Kidney (tissue), 14 donors: ENCODE results near the gene WDR86. TPM values are rescaled to one million over a fixed set of nuclear protein-coding genes. Genes with fewer than 3 reads are reported as not detected.
A peak's percentile ranks its signal among the peaks of the same experiment; 100 is the strongest.

Experiments used
- DNase-seq, 5 donors: peaks; one replicate each; pipeline ENCODE4 v3.0.0-alpha.2; 2013 to 2020
- FAIRE-seq: peaks from 2 replicates; lab custom pipeline; 2012; peaks lifted over from hg19 to GRCh38; lab: Jason Lieb, UNC
- H3K27ac ChIP-seq, 2 donors: one replicate each; pipeline ENCODE4 v1.7.0; 2013; ENCODE audit warnings: low read depth in 2 of 2, low read length in 2 of 2, inconsistent platforms in 1 of 2
- H3K27me3 ChIP-seq: one replicate; pipeline ENCODE4 v1.7.1; 2013; ENCODE audit warnings: low read length, inconsistent platforms; ENCODE audit not compliant: control insufficient read depth, insufficient read depth
- H3K36me3 ChIP-seq, 3 donors: one replicate each; pipeline versions ENCODE4 v1.7.0 to v1.7.1; 2013; ENCODE audit warnings: low read length in 3 of 3, control low read depth in 1 of 3, inconsistent platforms in 1 of 3; ENCODE audit not compliant: insufficient read depth in 3 of 3, control insufficient read depth in 2 of 3
- H3K4me1 ChIP-seq, 3 donors: one replicate each; pipeline versions ENCODE4 v1.7.0 to v1.7.1; 2013; ENCODE audit warnings: low read length in 3 of 3, inconsistent platforms in 1 of 3, low read depth in 1 of 3; ENCODE audit not compliant: control insufficient read depth in 2 of 3, insufficient read depth in 2 of 3
- H3K4me3 ChIP-seq, 3 donors: one replicate each; pipeline versions ENCODE4 v1.7.0 to v1.8.1; 2013; ENCODE audit warnings: low read length in 3 of 3, control low read depth in 1 of 3, inconsistent platforms in 1 of 3
- H3K9ac ChIP-seq, 3 donors: one replicate each; pipeline versions ENCODE4 v1.7.0 to v1.7.1; 2013; ENCODE audit warnings: low read length in 3 of 3, control low read depth in 1 of 3, inconsistent platforms in 1 of 3
- H3K9me3 ChIP-seq, 3 donors: one replicate each; pipeline versions ENCODE4 v1.7.0 to v1.7.1; 2013; ENCODE audit warnings: low read length in 3 of 3, control low read depth in 1 of 3, inconsistent platforms in 1 of 3; ENCODE audit not compliant: control insufficient read depth in 2 of 3, insufficient read depth in 1 of 3
- CTCF ChIP-seq: IDR thresholded peaks from 3 replicates; pipeline ENCODE4 v1.5.1; 2012; ENCODE audit warnings: mild to moderate bottlenecking, moderate library complexity, borderline replicate concordance; ENCODE audit not compliant: insufficient read depth; ENCODE audit errors: extremely low read depth
- intact Hi-C: fragments of 100-400 bp; cut with DNase I; formaldehyde crosslinking; loops from one replicate; pipeline ENCODE4 v1.11.1; 2022
- polyA plus RNA-seq: library from polyadenylated mRNA; stranded (reverse); fragments of 350-450 nt; fragmentation: Illumina TruSeq; extraction: RNeasy Lipid Tissue Mini Kit (QIAGEN cat#74804); gene quantifications from one replicate; pipeline ENCODE4 v1.2.3, GENCODE V29; 2014; ENCODE audit warnings: low read depth, low replicate concordance; ENCODE audit not compliant: insufficient read depth
- total RNA-seq: library from RNA; stranded (reverse); fragmentation: NEBNext Ultra II Directional; extraction: Animal tissue kit (Norgen Biotek cat#: 25700); gene quantifications from one replicate; pipeline ENCODE4 v1.2.1, GENCODE V29; 2021
- donor health status: control.
- donor health status: control.
- donor health status: control.
- donor health status: control.
- donor health status: control.
- donor health status: DM: yes; HTN: yes; CAD: no.
- donor health status: Normal renal cell carcinoma (clear cell type).

Gene WDR86
- total and polyA plus RNA-seq, 2 donors from 2014 or later: 1.8 to 5.9 TPM

DNA sequence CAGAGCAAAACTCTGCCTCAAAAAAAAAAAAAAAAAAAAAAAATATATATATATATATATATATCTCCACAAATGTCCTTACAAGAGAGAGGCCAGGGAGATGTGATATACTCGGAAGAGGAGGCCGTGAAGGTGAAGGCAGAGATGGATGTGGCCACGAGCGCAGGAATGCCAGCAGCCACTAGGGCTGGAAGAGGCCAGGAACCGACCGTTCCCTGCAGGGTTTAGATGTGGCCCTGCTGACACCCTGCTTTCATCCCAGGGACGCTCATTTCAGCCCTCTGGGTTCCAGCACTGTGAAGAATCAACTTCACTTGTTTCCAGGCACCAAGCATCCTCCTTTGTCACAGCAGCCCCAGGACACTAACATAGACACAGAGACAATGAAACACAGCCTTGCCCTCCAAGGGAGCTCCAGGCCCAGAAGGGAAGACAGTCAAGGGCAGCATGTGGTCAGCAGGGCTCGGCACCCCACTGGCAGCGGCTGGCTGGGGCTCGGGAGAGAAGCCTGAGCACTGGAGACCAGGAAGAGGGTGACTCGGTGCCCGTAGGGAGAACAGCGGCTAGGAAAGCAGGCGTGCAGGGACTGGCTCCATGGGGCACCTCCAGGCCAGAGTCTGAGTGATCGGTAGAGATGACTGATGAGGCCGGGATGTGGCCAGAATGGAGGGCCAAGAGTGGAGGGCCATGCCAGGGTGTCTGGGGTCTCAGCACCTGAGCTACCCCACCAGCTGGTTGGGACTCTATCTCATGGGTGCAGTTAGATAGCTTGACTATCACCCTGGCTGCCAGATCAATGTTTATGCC is 7.6 kb downstream of the WDR86 start:
- Histone ChIP-seq H3K9me3 (peaks cover 0 to 3% (median 0%) of the 10 kb centered on the region in 3 donors), H3K4me1 (peaks cover 0 to 6% (median 4%) of the 10 kb centered on the region in 3 donors), H3K36me3 (peaks cover 0 to 8% (median 0%) of the 10 kb centered on the region in 3 donors), H3K9ac (no peak overlapping the region), H3K27me3 (no peaks in the 10 kb centered on the region), H3K4me3 (no peak overlapping the region), H3K27ac (no peak overlapping the region)
- no peak for TF ChIP-seq CTCF
- intact Hi-C loops: no loop called here
- DNase-seq (peak in 1 of 5 donors; percentile 51), FAIRE-seq (no peak)

- Histone ChIP-seq H3K4me3 (no peak overlapping the region), H3K36me3 (peaks cover 0 to 8% (median 0%) of the 10 kb centered on the region in 3 donors), H3K4me1 (peaks cover 0 to 6% (median 4%) of the 10 kb centered on the region in 3 donors), H3K9ac (no peak overlapping the region), H3K27me3 (no peaks in the 10 kb centered on the region), H3K27ac (no peak overlapping the region), H3K9me3 (peaks cover 0 to 3% (median 0%) of the 10 kb centered on the region in 3 donors)
- FAIRE-seq (no peak), DNase-seq (peak in 2 of 5 donors; percentile 24 to 39)
- intact Hi-C loops: no loop called here
- TF ChIP-seq CTCF: no peak
Measured at GRCh38 chr7:151400626-151401315, 9.1 kb downstream of the WDR86 start.

DNA sequence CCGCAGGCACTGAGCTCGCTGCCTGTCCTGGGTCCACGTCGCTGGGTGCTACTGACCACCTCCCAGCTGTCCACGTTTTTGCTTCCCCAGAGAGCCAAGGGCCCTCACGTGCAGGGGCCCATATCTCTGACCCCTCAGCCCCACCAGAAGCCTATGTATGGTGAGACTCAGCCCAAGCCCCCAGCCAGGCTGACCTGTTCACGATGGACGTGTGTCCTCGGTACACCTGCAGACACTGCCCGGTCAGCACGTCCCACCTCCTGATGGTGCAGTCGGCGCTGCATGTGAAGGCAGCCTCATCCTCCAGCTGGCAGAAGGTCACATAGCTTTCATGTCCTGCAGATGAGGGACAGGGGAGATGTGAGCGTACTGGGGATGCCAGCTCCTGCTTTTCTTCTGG is 9.9 kb downstream of the WDR86 start:
- intact Hi-C loops: no loop called here
- FAIRE-seq (no peak), DNase-seq (peak in 1 of 5 donors; percentile 59)
- Histone ChIP-seq H3K4me3 (no peak overlapping the region), H3K27ac (no peak overlapping the region), H3K9me3 (peaks cover 0 to 3% (median 0%) of the 10 kb centered on the region in 3 donors), H3K27me3 (no peaks in the 10 kb centered on the region), H3K36me3 (peaks cover 0 to 8% (median 0%) of the 10 kb centered on the region in 3 donors), H3K4me1 (peaks cover 0 to 6% (median 4%) of the 10 kb centered on the region in 3 donors), H3K9ac (no peak overlapping the region)
- no peak for TF ChIP-seq CTCF
